ENCODE results near the gene PLGRKT. TPM values are rescaled to one million over a fixed set of nuclear protein-coding genes. Genes with fewer than 3 reads are reported as not detected.
"Not testable (repeated sequence)": the region's sequence is repeated elsewhere in the genome, so short reads cannot be mapped to it uniquely, and the experiment has no call there.

The PLGRKT gene, protein sequence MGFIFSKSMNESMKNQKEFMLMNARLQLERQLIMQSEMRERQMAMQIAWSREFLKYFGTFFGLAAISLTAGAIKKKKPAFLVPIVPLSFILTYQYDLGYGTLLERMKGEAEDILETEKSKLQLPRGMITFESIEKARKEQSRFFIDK
- total RNA-seq, result 10 to 100 TPM; 30.5 to 30.7 TPM

DNA sequence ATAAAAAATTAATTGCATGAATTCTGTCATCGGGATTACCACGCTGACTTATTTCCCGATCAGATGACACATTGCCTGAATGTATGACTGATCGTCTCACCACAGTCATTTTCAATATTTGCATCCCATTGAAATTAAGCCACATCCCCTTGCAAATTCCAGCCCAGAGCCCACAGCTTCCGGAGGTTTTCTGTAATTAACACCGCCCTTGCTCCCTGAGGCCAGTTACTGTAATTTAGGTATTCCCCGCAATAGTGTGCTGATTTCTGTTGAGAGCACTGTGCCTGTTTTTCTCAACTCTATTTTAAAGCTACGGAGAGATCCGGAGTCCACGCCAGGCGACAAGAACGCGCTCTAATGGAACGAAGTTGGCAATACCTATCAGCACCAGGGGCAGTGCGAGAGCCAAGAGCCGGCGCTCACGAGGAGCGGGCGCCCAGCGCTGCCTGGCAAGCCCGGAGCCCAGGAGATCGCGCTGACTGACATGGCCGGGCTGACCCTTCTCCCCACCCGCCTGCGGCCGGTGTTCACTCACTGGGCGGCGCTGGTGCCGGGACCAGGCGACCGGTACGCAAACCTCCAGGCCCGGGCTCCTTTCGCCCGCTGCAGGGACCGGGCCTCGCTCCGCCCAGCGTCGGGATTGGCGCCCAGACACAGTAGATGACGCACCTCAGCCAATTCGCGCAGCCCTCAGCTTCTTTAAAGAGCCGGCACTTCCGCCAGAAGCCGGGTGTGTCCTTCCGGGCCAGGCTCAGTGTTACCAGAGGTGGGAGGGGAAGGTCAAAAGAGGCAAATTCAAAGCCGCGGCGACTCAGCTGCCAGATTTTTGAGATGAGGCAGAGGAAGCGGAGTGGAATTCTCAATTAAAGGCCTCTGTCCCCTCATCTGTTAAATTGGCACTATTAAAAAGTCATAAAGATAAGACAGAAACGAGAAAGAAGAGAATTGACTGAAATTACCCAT, at the start of gene PLGRKT:
Gene PLGRKT (minus strand): TSS at position 672 of the 963 bp plus-strand sequence. CDS start 5,948 bp downstream, outside the sequence.
- CTCF ChIA-PET, result interaction anchor here (0.9 to 5.9 kb wide), 14 partner anchors 11 to 688 kb away, joined by 3 to 60 read pairs (median 6); partner anchors contain the start of gene CD274

DNA sequence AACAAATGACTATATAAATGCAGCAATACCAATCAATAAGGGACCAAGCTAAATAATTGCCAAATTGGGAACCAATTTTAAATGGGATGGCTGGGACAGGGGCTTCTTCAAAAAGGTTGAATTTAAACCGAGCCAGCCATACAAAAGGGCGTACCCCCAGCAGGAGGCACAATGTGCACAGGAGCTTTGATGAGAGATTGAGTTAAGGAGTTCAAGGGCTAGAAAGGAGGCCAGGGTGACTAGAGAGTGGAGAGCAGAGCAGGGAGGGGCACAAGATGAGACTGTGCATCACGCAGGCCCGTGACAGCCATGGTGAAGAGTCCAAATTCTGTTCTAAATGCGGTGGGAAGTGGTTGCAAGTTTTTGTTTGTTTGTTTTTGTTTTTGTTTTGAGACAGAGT, 49.3 kb upstream of the PLGRKT start:
- no peaks in the 10 kb centered on the region for H3K9me3 Mint-ChIP-seq (ENCODE audit: insufficient read depth)
- CTCF ChIA-PET, result interaction anchor here (0.7 to 0.9 kb wide), 2 partner anchors 32 to 712 kb away, joined by 3 read pairs; no protein-coding TSS in a partner anchor
- POLR2A ChIA-PET, result no interaction called here
- no peak overlapping the region for H3K27ac Mint-ChIP-seq
- H3K4me1 Mint-ChIP-seq (ENCODE audit: low read depth), result no peaks in the 10 kb centered on the region
- no peak for ATAC-seq
- H3K4me3 Mint-ChIP-seq, result no peak overlapping the region
- H3K36me3 Mint-ChIP-seq (ENCODE audit: low read depth), result no peaks in the 10 kb centered on the region
- H3K27me3 Mint-ChIP-seq (ENCODE audit: low read depth), result no peaks in the 10 kb centered on the region
- DNase-seq, result no peak

More for the DNA sequence above, at the start of gene PLGRKT:
- Mint-ChIP-seq H3K4me1 (ENCODE audit: low read depth) (peaks cover 29% of the 10 kb centered on the region), H3K27me3 (ENCODE audit: low read depth) (no peaks in the 10 kb centered on the region), H3K36me3 (ENCODE audit: low read depth) (peaks cover 33% of the 10 kb centered on the region), H3K4me3 (peak within 1 kb of the TSS; percentile 96), H3K27ac (peak within 1 kb of the TSS; percentile 96), H3K9me3 (ENCODE audit: insufficient read depth) (no peaks in the 10 kb centered on the region)
- DNase-seq, result peak; percentile 95
- ATAC-seq, result peak; percentile 99
- POLR2A ChIA-PET, result interaction anchor here (0.6 to 2.4 kb wide), 14 partner anchors 11 to 697 kb away, joined by 3 to 26 read pairs (median 4); partner anchors contain the start of genes CD274, INSL6 and RIC1

DNA sequence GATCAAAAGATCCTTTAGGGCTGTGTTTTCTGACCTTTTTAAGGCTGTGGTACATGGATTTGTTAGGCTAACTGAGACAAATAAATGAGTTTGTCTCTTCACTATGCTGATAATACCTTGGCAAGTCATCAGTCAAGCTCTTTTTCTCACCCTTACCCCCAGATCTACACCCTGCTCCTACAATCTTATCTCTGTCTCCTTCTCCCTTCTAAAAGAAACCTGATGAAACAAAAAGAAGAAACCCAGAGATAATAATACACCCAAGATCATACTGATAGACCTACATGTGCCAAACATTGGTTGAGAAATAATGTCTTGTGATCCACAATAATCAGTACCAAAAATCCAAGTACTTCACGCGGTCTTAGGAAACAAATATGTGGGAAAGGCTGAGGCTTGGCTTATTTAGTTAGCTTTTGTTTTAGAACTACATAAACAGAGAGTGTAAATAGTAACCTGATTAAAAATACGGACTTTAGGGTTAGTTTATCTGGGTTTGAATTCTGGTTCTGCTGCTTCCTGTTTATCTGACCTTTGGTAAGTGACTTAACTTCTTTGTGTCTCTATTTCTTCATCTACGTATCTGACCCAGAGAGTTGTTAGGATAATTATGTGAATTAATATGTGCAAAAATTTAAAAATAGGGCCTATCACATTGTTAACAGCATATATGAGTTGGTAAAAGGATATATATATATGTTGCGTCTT, 47.8 kb upstream of the PLGRKT start:
- no peaks in the 10 kb centered on the region for H3K9me3 Mint-ChIP-seq (ENCODE audit: insufficient read depth)
- H3K4me3 Mint-ChIP-seq, result no peak overlapping the region
- no peaks in the 10 kb centered on the region for H3K36me3 Mint-ChIP-seq (ENCODE audit: low read depth)
- no peaks in the 10 kb centered on the region for H3K4me1 Mint-ChIP-seq (ENCODE audit: low read depth)
- CTCF ChIA-PET, result no interaction called here
- POLR2A ChIA-PET, result no interaction called here
- H3K27me3 Mint-ChIP-seq (ENCODE audit: low read depth), result no peaks in the 10 kb centered on the region
- ATAC-seq (no peak), DNase-seq (no peak)
- no peak overlapping the region for H3K27ac Mint-ChIP-seq

DNA sequence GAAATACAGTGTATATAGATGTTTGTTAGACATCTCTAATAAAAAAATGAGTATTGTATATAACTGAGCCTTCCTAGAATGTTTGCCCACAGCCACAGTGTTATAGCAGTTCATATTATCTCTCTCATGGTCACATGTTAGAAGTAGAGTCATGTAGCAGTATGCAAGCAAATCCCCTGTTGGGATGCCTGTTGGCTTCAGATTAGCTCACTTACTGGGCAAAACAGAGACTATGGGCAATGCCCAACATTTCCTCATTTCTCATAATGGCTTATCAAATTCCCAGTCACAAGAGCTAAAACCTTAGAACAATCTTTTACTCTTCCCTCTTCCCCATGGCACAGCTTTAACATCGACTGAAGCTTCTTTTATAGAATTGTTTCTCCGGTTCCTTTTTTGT, 45.6 kb upstream of the PLGRKT start:
- Mint-ChIP-seq H3K4me3 (no peak overlapping the region), H3K9me3 (ENCODE audit: insufficient read depth) (no peaks in the 10 kb centered on the region), H3K27ac (no peak overlapping the region), H3K36me3 (ENCODE audit: low read depth) (no peaks in the 10 kb centered on the region), H3K4me1 (ENCODE audit: low read depth) (no peaks in the 10 kb centered on the region), H3K27me3 (ENCODE audit: low read depth) (no peaks in the 10 kb centered on the region)
- ChIA-PET CTCF (interaction anchor here (0.7 to 1.9 kb wide), 3 partner anchors 27 to 33 kb away, joined by 3 to 5 read pairs (median 3); partner anchors contain the start of genes CD274 and PDCD1LG2), POLR2A (no interaction called here)
- ATAC-seq (no peak), DNase-seq (no peak)

DNA sequence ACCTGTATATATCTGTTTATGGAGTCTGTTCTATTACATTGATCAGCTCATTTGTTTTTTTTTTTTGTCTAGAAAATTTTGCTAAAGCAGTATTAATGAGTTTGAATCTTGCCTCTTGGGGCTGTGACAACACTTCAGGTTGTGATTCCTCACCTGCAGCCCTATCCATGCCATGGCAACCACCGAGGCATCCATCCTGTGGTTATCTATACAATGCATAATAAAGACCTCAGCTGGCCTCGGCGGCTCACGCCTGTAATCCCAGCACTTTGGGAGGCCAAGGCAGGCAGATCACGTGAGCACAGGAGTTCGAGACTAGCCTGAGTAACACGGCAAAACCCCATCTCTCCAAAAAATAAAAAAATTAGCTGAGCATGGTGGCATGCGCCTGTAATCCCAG, 44.5 kb upstream of the PLGRKT start:
- ChIA-PET CTCF (interaction anchor here (1.2 to 1.9 kb wide), 2 partner anchors 32 to 108 kb away, joined by 3 to 5 read pairs; partner anchors contain the start of gene CD274), POLR2A (no interaction called here)
- no peaks in the 10 kb centered on the region for H3K27me3 Mint-ChIP-seq (ENCODE audit: low read depth)
- DNase-seq, result no peak
- H3K4me1 Mint-ChIP-seq (ENCODE audit: low read depth), result no peaks in the 10 kb centered on the region
- no peak overlapping the region for H3K4me3 Mint-ChIP-seq
- no peaks in the 10 kb centered on the region for H3K36me3 Mint-ChIP-seq (ENCODE audit: low read depth)
- no peak overlapping the region for H3K27ac Mint-ChIP-seq
- H3K9me3 Mint-ChIP-seq (ENCODE audit: insufficient read depth), result no peaks in the 10 kb centered on the region
- no peak for ATAC-seq

DNA sequence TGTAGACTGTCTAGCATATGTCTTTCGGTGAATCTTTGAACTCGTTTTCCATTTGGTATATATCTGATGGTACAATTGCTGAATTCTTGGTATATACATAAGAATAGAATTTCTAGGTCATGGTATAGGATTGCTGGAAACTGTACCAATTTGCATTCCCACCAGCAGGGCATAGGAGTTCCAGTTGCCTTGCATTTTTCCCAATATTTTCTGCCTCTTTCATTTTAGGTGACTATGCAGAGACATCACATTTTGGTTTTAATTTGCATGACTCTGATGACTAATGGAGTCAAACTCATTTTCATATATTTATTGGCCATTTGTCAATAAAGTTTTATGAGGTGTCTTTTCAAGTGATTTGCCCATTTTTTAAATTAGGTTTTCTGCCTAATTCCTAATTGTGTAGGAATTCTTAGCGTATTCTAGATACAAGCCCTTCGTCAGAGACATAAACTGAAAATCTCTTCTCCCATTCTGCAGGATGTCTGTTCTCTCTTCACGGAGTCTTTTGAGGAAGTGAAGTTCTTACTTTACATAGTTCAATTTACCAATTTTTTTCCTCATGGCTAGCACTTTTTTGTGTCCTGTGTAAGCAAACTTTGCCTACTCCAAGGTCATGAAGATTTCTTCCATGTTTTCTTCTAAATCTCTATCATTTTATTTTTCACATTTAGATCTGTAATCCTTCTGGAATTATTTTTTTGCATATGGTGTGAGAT, 43.8 kb upstream of the PLGRKT start:
- DNase-seq (no peak), ATAC-seq (no peak)
- ChIA-PET POLR2A (no interaction called here), CTCF (interaction anchor here (1.2 kb wide), 1 partner anchor 109 kb away, joined by 3 read pairs; no protein-coding TSS in a partner anchor)
- H3K36me3 Mint-ChIP-seq (ENCODE audit: low read depth), result no peaks in the 10 kb centered on the region
- H3K4me1 Mint-ChIP-seq (ENCODE audit: low read depth), result no peaks in the 10 kb centered on the region
- H3K27me3 Mint-ChIP-seq (ENCODE audit: low read depth), result no peaks in the 10 kb centered on the region
- no peak overlapping the region for H3K27ac Mint-ChIP-seq
- no peak overlapping the region for H3K4me3 Mint-ChIP-seq
- no peaks in the 10 kb centered on the region for H3K9me3 Mint-ChIP-seq (ENCODE audit: insufficient read depth)

DNA sequence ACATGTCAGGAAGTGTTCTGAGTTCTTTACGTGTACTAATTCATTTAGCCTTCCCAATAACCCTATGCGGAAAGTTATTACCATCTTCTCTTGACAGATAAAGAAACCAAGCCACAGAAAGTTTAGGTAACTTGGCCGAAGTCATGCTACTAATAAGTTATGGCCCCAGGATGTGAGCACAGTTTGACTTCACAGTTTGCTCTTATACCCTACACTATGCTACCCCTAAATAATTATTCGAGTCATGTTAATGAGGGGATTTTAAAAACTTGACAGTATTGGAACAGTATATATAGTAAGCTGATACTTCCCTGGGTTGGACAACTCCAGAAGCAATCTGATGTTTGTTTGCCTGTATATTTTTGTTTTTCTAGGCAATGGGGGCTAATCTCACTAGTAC, 43.2 kb upstream of the PLGRKT start:
- POLR2A ChIA-PET, result no interaction called here
- Mint-ChIP-seq H3K27ac (no peak overlapping the region), H3K27me3 (ENCODE audit: low read depth) (no peaks in the 10 kb centered on the region), H3K4me3 (no peak overlapping the region), H3K4me1 (ENCODE audit: low read depth) (no peaks in the 10 kb centered on the region), H3K36me3 (ENCODE audit: low read depth) (peaks cover 3% of the 10 kb centered on the region), H3K9me3 (ENCODE audit: insufficient read depth) (no peaks in the 10 kb centered on the region)
- CTCF ChIA-PET, result no interaction called here
- ATAC-seq (no peak), DNase-seq (no peak)

DNA sequence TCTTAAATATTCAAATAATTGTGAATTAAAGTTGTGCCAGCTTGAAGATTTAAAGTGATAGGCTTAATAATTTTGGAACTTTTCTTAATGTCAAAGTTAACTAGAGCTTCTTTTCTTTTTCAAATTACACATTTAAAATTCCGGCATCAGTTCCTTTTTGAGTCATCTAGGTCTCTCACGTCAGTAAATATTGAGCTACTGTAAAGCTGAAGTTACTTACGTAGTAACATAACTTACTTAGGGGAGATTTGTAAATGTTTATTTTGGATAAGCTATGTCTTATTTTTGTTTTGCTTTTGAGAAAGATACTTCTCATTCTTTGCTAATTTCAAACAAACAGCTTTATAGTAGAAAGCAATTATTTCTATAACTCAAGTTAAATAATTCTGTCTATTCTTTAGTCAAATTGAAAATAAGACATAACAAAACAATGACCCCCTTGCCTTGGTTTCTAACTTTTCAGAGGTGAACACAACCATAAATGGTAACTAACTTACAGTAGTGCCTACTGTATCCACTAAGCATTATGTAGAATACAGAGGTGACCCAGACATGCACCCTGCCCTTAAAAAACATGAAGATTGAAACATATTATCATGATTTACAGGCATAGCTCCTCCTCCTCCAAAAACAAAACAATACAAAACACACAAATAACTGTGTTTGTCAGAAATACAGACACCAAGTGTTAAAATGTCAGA, 42.4 kb upstream of the PLGRKT start:
- Mint-ChIP-seq H3K4me3 (no peak overlapping the region), H3K9me3 (ENCODE audit: insufficient read depth) (no peaks in the 10 kb centered on the region)
- CTCF ChIA-PET, result interaction anchor here (1.1 to 2.0 kb wide), 2 partner anchors 109 to 120 kb away, joined by 3 to 10 read pairs; no protein-coding TSS in a partner anchor

DNA sequence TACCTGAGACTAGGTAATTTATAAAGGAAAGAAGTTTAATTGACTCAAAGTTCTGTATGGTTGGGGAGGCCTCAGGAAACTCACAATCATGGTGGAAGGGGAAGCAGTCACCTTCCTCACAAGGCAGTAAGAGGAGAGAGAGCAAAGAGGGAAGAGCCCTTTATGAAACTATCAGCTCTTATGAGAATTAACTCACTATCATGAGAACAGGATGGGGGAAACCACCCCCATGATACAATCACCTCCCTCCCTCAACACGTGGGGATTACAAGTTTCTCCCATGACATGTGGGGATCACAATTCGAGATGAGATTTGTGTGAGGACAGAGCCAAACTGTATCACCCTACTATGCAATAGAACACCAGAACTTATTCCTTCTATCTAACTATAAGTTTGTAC, 40.5 kb upstream of the PLGRKT start:
- Mint-ChIP-seq H3K9me3 (ENCODE audit: insufficient read depth) (no peaks in the 10 kb centered on the region), H3K27ac (peak overlapping the region; percentile 31), H3K36me3 (ENCODE audit: low read depth) (peaks cover 3% of the 10 kb centered on the region), H3K4me3 (no peak overlapping the region), H3K4me1 (ENCODE audit: low read depth) (no peaks in the 10 kb centered on the region), H3K27me3 (ENCODE audit: low read depth) (no peaks in the 10 kb centered on the region)
- DNase-seq, result no peak
- ChIA-PET CTCF (no interaction called here), POLR2A (no interaction called here)
- ATAC-seq, result no peak

More for the DNA sequence above, 42.4 kb upstream of the PLGRKT start:
- Mint-ChIP-seq H3K27me3 (ENCODE audit: low read depth) (no peaks in the 10 kb centered on the region), H3K36me3 (ENCODE audit: low read depth) (peaks cover 3% of the 10 kb centered on the region), H3K4me1 (ENCODE audit: low read depth) (no peaks in the 10 kb centered on the region), H3K27ac (no peak overlapping the region)
- ATAC-seq, result no peak
- no peak for DNase-seq
- POLR2A ChIA-PET, result no interaction called here

DNA sequence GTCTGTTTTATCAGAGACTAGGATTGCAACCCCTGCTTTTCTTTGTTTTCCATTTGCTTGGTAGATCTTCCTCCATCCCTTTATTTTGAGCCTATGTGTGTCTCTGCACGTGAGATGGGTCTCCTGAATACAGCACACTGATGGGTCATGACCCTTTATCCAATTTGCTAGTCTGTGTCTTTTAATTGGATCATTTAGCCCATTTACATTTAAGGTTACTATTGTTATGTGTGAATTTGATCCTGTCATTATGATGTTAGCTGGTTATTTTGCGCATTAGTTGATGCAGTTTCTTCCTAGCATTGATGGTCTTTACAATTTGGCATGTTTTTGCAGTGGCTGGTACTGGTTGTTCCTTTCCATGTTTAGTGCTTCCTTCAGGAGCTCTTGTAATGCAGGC, 37.9 kb upstream of the PLGRKT start:
- H3K4me3 Mint-ChIP-seq; H3K4me1 Mint-ChIP-seq (ENCODE audit: low read depth); DNase-seq; POLR2A ChIA-PET; H3K27me3 Mint-ChIP-seq (ENCODE audit: low read depth); ATAC-seq; H3K36me3 Mint-ChIP-seq (ENCODE audit: low read depth); H3K27ac Mint-ChIP-seq; H3K9me3 Mint-ChIP-seq (ENCODE audit: insufficient read depth); CTCF ChIA-PET: not testable (repeated sequence)

DNA sequence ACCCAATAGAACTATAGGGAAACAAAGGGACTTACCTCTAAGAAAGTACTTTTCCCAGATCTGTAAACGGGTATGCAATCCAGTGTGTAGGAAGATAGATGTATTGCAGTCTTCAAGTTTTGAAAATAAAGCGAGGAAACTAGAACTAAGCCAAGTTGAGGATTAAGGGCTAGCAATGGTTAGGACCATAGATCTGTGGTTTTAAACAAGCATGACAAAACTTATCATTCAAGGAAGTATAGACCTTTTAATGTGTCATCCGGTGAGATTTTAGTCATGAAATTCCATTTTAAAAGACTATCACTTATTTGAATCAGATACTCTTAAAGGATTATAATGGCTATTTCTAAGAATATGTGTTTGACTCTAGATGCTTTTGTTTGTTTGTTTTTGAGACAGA, 33.1 kb upstream of the PLGRKT start:
- ATAC-seq (no peak), DNase-seq (no peak)
- Mint-ChIP-seq H3K36me3 (ENCODE audit: low read depth) (peaks cover 9% of the 10 kb centered on the region), H3K27ac (no peak overlapping the region), H3K9me3 (ENCODE audit: insufficient read depth) (no peaks in the 10 kb centered on the region), H3K4me1 (ENCODE audit: low read depth) (no peaks in the 10 kb centered on the region), H3K4me3 (no peak overlapping the region), H3K27me3 (ENCODE audit: low read depth) (no peaks in the 10 kb centered on the region)
- ChIA-PET POLR2A (no interaction called here), CTCF (interaction anchor here (1.0 kb wide), 1 partner anchor 21 kb away, joined by 3 read pairs; the partner anchor contains the start of gene CD274)
